ENCODE data around the gene CHEK1.

DNA sequence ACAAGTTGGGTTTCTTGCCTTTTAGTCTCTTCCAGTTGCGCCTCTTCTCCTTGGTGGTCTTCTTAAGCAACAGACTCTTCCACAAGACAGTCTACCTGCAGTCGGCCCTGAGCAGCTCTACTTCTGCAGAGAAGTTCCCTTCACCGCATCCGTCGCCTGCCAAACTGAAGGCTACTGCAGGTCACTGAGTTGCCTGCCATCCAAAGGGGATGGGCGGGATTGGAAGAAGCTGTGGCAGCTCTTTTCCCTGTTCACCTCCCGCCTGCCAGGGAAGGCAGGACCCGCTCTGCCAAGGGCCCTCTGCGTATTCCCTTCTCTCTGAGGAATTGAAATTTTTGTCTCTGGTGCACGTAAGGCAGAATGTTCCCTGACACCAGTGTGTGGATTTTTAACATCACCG, 41.5 kb upstream of the CHEK1 start:
- TF ChIP-seq POLR2A (IDR thresholded peaks at IDR 0.05): no peak
- TF ChIP-seq EP300 (IDR thresholded peaks at IDR 0.05): no peak
- TF ChIP-seq, protein P1, sequence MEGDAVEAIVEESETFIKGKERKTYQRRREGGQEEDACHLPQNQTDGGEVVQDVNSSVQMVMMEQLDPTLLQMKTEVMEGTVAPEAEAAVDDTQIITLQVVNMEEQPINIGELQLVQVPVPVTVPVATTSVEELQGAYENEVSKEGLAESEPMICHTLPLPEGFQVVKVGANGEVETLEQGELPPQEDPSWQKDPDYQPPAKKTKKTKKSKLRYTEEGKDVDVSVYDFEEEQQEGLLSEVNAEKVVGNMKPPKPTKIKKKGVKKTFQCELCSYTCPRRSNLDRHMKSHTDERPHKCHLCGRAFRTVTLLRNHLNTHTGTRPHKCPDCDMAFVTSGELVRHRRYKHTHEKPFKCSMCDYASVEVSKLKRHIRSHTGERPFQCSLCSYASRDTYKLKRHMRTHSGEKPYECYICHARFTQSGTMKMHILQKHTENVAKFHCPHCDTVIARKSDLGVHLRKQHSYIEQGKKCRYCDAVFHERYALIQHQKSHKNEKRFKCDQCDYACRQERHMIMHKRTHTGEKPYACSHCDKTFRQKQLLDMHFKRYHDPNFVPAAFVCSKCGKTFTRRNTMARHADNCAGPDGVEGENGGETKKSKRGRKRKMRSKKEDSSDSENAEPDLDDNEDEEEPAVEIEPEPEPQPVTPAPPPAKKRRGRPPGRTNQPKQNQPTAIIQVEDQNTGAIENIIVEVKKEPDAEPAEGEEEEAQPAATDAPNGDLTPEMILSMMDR (IDR thresholded peaks at IDR 0.05): no peak

Measured in ovary (tissue), 3 donors.